ENCODE results near the gene TCP11L1. TPM values are rescaled to one million over a fixed set of nuclear protein-coding genes. Genes with fewer than 3 reads are reported as not detected.
"Not testable (repeated sequence)": the region's sequence is repeated elsewhere in the genome, so short reads cannot be mapped to it uniquely, and the experiment has no call there.

The TCP11L1 gene
- total RNA-seq, 1 donor from 2014 or later, result 20.2 TPM

- DNase-seq (ENCODE audit: low spot score, unreplicated experiment), result no peak
- peaks cover 3% of the 10 kb centered on the region for H3K9me3 Mint-ChIP-seq (ENCODE audit: low read depth)
- peaks cover 7% of the 10 kb centered on the region for H3K36me3 Mint-ChIP-seq (ENCODE audit: insufficient read depth)
- peak overlapping the region; percentile 88 for H3K27ac Mint-ChIP-seq
- peak overlapping the region; percentile 91 for H3K4me3 Mint-ChIP-seq (ENCODE audit: low read depth)
- TF ChIP-seq CTCF (IDR thresholded peaks at IDR 0.05; ENCODE audit: unreplicated experiment), result no peak
- no peaks in the 10 kb centered on the region for H3K27me3 Mint-ChIP-seq
- H3K4me1 Mint-ChIP-seq (ENCODE audit: low read depth), result peaks cover 7% of the 10 kb centered on the region
Observed at GRCh38 chr11:33040862-33041453, 1.6 kb downstream of the TCP11L1 start.

- H3K27me3 Mint-ChIP-seq, result no peaks in the 10 kb centered on the region
- H3K9me3 Mint-ChIP-seq (ENCODE audit: low read depth), result peaks cover 3% of the 10 kb centered on the region
- peaks cover 7% of the 10 kb centered on the region for H3K4me1 Mint-ChIP-seq (ENCODE audit: low read depth)
- no peak for TF ChIP-seq CTCF (IDR thresholded peaks at IDR 0.05; ENCODE audit: unreplicated experiment)
- H3K4me3 Mint-ChIP-seq (ENCODE audit: low read depth), result no peak overlapping the region
- H3K27ac Mint-ChIP-seq, result no peak overlapping the region
- DNase-seq (ENCODE audit: low spot score, unreplicated experiment), result no peak
- peaks cover 21% of the 10 kb centered on the region for H3K36me3 Mint-ChIP-seq (ENCODE audit: insufficient read depth)
Observed at GRCh38 chr11:33043221-33043830, 4.0 kb downstream of the TCP11L1 start.

GRCh38 chr11:33044285-33044756, 4.9 kb downstream of the TCP11L1 start:
- Mint-ChIP-seq H3K4me1 (ENCODE audit: low read depth) (peaks cover 11% of the 10 kb centered on the region), H3K27ac (no peak overlapping the region), H3K4me3 (ENCODE audit: low read depth) (no peak overlapping the region), H3K9me3 (ENCODE audit: low read depth) (peaks cover 3% of the 10 kb centered on the region), H3K27me3 (no peaks in the 10 kb centered on the region), H3K36me3 (ENCODE audit: insufficient read depth) (peaks cover 23% of the 10 kb centered on the region)
- no peak for DNase-seq (ENCODE audit: low spot score, unreplicated experiment)
- TF ChIP-seq CTCF (IDR thresholded peaks at IDR 0.05; ENCODE audit: unreplicated experiment), result no peak

- peaks cover 3% of the 10 kb centered on the region for H3K9me3 Mint-ChIP-seq (ENCODE audit: low read depth)
- H3K27ac Mint-ChIP-seq, result no peak overlapping the region
- no peak overlapping the region for H3K4me3 Mint-ChIP-seq (ENCODE audit: low read depth)
- H3K36me3 Mint-ChIP-seq (ENCODE audit: insufficient read depth), result peaks cover 23% of the 10 kb centered on the region
- H3K4me1 Mint-ChIP-seq (ENCODE audit: low read depth), result peaks cover 17% of the 10 kb centered on the region
- no peak for DNase-seq (ENCODE audit: low spot score, unreplicated experiment)
- H3K27me3 Mint-ChIP-seq, result no peaks in the 10 kb centered on the region
- TF ChIP-seq CTCF (IDR thresholded peaks at IDR 0.05; ENCODE audit: unreplicated experiment), result no peak
Observed at GRCh38 chr11:33045551-33046255, 6.3 kb downstream of the TCP11L1 start.

- Mint-ChIP-seq H3K27ac (peak overlapping the region; percentile 49), H3K4me1 (ENCODE audit: low read depth) (peaks cover 16% of the 10 kb centered on the region), H3K36me3 (ENCODE audit: insufficient read depth) (peaks cover 25% of the 10 kb centered on the region)
- H3K4me3 Mint-ChIP-seq (ENCODE audit: low read depth); DNase-seq (ENCODE audit: low spot score, unreplicated experiment); H3K9me3 Mint-ChIP-seq (ENCODE audit: low read depth); H3K27me3 Mint-ChIP-seq: not testable (repeated sequence)
Observed at GRCh38 chr11:33048701-33049100, 9.3 kb downstream of the TCP11L1 start.

GRCh38 chr11:33049565-33050408, 10.4 kb downstream of the TCP11L1 start:
- H3K27me3 Mint-ChIP-seq; H3K9me3 Mint-ChIP-seq (ENCODE audit: low read depth); H3K4me3 Mint-ChIP-seq (ENCODE audit: low read depth): not testable (repeated sequence)
- peak; percentile 13 for DNase-seq (ENCODE audit: low spot score, unreplicated experiment)
- Mint-ChIP-seq H3K36me3 (ENCODE audit: insufficient read depth) (peaks cover 25% of the 10 kb centered on the region), H3K4me1 (ENCODE audit: low read depth) (peaks cover 15% of the 10 kb centered on the region), H3K27ac (peak overlapping the region; percentile 87)

All from progenitor cell of endocrine pancreas (in vitro differentiated cells).